GM06990 (cell line): ENCODE data around the gene RNF130.

Source experiments
- DNase-seq: peaks from one replicate; pipeline ENCODE4 v3.0.0-alpha.2; 2011; ENCODE audit not compliant: insufficient read length; ENCODE audit errors: extremely low read depth
- H3K27me3 ChIP-seq: replicated peaks from 2 replicates; pipeline ENCODE4 v1.6.0; 2011; ENCODE audit warnings: low read length; ENCODE audit not compliant: control insufficient read depth, insufficient read depth
- H3K36me3 ChIP-seq: 2 replicates; pipeline ENCODE4 v1.5.1; 2011; ENCODE audit warnings: low read length; ENCODE audit not compliant: control insufficient read depth, insufficient read depth
- H3K4me3 ChIP-seq: replicated peaks from 2 replicates; pipeline ENCODE4 v1.5.1; 2011; ENCODE audit warnings: low read depth, mild to moderate bottlenecking, control low read depth, low read length
- TF ChIP-seq, protein P1 (sequence below): IDR thresholded peaks from 2 replicates; pipeline ENCODE4 v1.5.1; 2011; ENCODE audit warnings: low read length, control low read depth, mild to moderate bottlenecking, inconsistent platforms; ENCODE audit not compliant: insufficient read depth, poor library complexity, severe bottlenecking

The RNF130 gene

DNA sequence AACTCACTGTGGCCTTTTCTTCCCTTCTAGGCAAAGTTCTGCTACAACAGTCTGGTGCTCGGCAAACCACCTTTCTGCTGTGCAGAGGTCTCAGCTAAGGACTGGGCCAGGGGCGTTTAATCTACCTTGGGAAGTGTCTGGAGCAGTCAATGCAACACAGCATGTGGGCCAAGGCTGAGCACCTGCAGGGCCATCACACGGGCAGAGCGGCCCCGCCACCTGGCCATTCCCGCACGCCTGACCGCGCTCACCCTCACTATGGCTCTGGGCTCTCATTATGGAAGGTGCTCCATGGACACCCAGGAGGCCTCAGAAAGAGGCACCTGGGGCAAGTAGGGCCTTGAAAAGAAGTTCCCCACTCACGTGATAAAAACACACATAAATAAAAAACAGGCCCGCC, 98.2 kb downstream of the RNF130 start:
- Histone ChIP-seq H3K4me3 (no peak overlapping the region), H3K27me3 (no peaks in the 10 kb centered on the region; the same call in 1 of the 2 replicates), H3K36me3 (no peaks in the 10 kb centered on the region)
- TF ChIP-seq, protein P1, sequence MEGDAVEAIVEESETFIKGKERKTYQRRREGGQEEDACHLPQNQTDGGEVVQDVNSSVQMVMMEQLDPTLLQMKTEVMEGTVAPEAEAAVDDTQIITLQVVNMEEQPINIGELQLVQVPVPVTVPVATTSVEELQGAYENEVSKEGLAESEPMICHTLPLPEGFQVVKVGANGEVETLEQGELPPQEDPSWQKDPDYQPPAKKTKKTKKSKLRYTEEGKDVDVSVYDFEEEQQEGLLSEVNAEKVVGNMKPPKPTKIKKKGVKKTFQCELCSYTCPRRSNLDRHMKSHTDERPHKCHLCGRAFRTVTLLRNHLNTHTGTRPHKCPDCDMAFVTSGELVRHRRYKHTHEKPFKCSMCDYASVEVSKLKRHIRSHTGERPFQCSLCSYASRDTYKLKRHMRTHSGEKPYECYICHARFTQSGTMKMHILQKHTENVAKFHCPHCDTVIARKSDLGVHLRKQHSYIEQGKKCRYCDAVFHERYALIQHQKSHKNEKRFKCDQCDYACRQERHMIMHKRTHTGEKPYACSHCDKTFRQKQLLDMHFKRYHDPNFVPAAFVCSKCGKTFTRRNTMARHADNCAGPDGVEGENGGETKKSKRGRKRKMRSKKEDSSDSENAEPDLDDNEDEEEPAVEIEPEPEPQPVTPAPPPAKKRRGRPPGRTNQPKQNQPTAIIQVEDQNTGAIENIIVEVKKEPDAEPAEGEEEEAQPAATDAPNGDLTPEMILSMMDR, result no peak
- no peak for DNase-seq

DNA sequence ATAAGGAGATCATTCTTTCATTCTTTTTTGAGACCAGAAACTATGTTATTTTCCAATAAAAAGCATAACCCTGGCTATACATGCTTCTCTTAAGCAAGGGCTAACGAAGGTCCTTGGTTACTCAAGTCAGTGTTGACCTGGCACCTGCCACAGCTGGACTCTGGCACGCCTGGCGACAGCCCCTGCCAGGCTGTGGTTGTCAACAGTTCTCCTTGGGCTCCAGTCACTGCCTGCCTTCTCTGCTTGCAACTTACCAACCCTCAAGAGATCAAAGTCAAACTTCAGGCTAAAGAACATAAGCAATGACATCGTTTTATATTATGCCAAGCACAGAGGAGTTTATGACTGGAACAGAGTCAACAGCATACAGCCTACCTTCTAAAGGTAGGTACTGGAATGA, 102.4 kb downstream of the RNF130 start:
- TF ChIP-seq, protein P1, result no peak
- no peak overlapping the region for H3K4me3 ChIP-seq
- H3K27me3 ChIP-seq, result no peaks in the 10 kb centered on the region
- H3K36me3 ChIP-seq, result no peaks in the 10 kb centered on the region
- DNase-seq, result no peak

GRCh38 chr5:179967489-179967888, 104.1 kb downstream of the RNF130 start:
- no peaks in the 10 kb centered on the region for H3K36me3 ChIP-seq
- TF ChIP-seq, protein P1, result no peak
- DNase-seq, result no peak
- no peaks in the 10 kb centered on the region for H3K27me3 ChIP-seq
- no peak overlapping the region for H3K4me3 ChIP-seq

- no peak for DNase-seq
- no peaks in the 10 kb centered on the region for H3K36me3 ChIP-seq
- TF ChIP-seq, protein P1, result no peak
- H3K4me3 ChIP-seq, result no peak overlapping the region
- H3K27me3 ChIP-seq, result no peaks in the 10 kb centered on the region
Measured at GRCh38 chr5:179964015-179964414, 107.5 kb downstream of the RNF130 start.

- no peaks in the 10 kb centered on the region for H3K36me3 ChIP-seq
- H3K4me3 ChIP-seq, result no peak overlapping the region
- H3K27me3 ChIP-seq, result no peaks in the 10 kb centered on the region
- no peak for DNase-seq
- TF ChIP-seq, protein P1, result no peak
Measured at GRCh38 chr5:179963375-179963774, 108.2 kb downstream of the RNF130 start.

DNA sequence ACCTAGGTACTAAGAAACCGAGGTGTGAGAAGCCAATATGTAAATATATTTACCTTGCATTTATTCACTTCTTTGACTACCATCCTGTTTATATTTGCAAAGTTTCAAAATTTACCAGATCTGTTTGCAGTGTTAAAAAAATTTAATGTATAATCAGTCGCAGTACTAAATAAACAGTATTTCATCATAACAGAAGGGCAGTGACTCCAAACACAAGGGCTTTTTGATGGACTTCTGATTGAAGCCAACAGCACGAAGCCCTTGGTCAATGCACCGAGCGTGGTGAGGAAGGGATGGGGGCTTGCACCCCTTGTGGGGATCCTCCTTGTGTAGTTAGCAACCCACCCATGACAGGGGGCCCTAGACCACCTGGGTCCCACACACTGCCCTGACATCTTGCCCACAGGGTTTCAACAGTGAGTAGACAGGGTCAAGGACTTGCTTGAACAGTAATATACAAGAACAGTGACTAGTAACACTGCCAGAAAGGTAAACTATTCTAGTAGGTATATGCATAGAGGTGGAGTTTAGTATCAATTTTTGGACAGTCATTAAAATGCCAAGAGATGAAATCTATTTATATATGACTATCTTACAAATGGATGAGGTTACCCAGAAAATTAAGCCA, 111.2 kb downstream of the RNF130 start:
- Histone ChIP-seq H3K4me3 (no peak overlapping the region), H3K36me3 (no peaks in the 10 kb centered on the region), H3K27me3 (no peaks in the 10 kb centered on the region)
- no peak for DNase-seq
- TF ChIP-seq, protein P1, result no peak
